Stimulated activated CD8-positive, alpha-beta memory T cell treated with anti-CD3 and anti-CD28 coated beads, Interleukin-12 subunit alpha, Interleukin-12 subunit beta, amount 100 ng/mL, for 24 hours (primary cell): ENCODE measurements around the gene MED13.

Source experiments
- DNase-seq: peaks from one replicate; pipeline ENCODE4 v3.0.0-alpha.2; 2020; ENCODE audit errors: extremely low read depth

MED13 gene

DNA sequence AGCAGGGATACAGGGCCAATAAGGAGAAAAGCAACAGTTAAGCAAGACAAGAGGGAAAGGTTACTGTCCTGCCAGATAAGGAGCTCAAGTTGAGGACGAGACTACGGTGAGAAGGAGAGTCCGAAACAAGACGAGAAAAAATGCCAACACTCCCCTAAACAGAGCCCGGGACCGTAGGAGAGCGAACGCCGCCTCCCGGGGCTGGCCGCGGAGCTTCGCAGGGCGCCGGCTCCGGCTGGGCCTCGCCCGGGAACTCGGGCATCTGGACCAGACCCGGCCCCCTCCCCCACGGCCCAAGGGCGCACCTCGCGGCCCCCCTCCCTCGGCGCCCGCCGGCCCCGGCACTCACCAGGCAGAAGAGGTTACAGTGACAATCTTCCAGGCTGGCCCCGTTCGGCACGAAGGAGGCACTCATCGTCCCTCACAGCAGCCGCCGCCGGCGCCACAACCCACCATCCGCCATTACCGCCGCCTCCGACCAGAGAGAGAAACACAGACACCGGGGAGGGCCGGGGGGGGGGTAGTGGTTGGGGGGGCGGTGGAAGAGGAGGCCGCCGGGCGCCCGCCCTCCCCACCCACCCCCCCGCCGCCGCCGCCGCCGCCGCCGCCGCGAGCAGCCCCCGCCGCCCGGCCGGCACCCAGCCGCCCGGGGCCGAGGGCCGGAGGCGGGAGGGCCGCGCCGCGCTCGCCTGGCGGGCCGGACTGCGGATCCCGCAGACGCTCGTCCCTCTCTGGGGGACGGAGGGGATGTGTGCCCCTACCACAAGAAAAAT, at the start of gene MED13:
Gene MED13 (minus strand): TSS at position 488 of the 773 bp plus-strand sequence. CDS start 73 bp downstream, at position 415.
- no peak for DNase-seq

DNA sequence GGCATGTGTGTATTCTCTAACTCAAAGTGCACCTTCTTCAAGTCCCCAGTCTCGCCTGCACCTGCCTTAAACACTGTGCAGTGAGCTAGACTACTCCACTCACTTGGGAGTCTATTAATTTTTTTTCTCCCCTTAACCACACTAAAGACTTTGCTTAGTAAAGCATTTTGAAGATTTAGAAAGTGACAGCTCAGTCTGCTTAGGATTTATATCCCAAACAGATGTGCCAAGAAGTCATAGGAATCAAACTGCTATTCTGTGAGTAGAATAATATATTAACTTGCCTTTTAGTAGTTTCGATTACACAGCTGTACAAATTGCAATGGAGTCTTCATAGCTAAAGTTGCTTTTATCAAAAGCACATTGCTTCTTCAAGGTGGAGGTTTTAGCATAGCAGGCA, 47.2 kb upstream of the MED13 start:
- DNase-seq: no peak

DNA sequence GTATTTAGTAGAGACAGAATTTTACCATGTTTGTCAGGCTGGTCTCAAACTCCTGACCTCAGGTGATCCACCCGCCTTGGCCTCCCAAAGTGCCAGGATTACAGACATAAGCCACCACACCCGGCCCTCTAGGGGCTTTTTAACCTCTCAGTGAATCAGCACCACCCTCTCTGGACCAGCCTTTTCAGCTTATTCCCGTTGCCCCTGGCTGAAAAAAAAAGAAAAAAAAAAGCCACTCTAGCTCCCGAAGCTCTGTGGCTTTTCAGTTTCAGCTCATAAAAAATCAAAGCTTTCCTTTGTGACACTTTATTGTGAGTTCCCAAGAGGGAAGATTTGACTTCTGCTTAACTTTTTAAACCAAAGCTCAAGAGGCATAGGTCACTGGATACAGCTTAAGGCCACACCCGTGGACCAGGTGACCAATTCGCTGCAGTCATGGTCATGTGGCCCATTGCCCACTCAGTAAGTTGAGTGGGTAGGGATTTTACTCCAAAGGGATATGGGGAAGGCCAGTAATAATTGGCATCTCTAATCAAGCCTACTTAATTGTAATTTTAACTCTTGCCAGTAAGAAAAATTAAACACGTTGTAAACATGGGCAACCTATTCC, 46.6 kb upstream of the MED13 start:
- DNase-seq: no peak

GRCh38 chr17:62110923-62111484, 45.9 kb upstream of the MED13 start:
- DNase-seq: no peak

DNA sequence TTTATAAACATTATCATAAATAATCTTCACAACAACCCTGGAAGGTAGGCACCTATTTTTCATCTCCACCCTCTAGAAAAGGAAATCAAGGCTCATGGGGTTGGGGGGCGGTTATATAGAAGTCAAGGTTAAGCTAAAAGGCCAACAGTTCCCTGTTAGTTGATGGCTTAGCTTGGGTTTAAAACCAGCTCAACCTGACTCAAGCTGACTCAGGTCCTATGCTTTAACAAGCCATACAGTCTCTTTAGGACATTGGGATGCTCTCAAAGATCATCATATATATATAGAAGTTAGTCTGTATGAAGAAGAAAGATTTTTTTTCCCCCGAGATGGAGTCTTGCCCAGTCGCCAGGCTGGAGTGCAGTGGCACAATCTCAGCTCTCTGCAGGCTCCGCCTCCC, 44.8 kb upstream of the MED13 start:
- DNase-seq: no peak

DNA sequence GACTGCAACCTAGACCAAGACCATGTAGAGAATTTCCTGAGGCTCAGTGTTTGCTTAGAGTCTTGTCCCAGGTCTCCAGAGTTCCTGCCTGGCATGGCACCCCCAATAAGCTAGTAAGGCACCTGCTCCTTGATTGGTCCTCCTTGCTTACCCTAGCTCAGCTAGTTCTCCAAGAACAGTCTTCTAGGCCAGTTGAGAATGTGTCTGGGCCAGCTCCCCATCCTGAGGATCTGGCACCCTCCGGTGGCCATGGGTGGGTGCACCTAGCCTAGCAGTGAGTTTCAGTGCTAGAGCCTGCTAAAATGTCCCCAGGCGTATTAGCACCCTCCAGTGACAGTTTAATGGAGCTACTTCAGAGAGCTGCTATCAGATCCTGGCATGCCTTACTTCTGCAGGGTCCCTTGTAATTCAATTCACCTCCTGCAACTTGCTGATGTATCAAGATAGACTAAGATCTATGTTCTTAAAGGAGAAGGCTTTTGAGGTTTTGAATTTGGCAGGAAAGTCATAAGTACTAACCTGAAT, 44.4 kb upstream of the MED13 start:
- no peak for DNase-seq

GRCh38 chr17:62105861-62106260, 40.8 kb upstream of the MED13 start:
- no peak for DNase-seq

DNA sequence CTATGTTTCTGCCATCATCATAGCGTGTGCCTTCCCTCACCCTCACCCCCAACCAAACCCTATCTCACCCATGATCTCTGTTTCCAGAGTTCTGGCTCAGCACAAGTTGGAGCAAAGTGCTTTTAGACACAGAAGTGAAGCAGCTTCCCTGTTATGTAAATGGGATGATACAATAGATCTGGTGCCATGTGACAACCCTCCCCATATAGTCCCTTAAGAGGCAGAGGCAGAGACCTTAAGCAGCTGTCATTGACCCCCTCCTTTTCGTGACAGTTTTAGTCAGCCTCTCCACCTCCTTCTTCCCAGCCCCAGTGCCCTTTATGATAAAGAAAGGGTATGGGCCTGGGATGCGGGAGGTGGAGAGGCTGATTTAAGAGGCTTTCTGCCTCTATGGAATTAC, 40.3 kb upstream of the MED13 start:
- no peak for DNase-seq

- no peak for DNase-seq
Observed at GRCh38 chr17:62101515-62101914, 36.4 kb upstream of the MED13 start.

DNA sequence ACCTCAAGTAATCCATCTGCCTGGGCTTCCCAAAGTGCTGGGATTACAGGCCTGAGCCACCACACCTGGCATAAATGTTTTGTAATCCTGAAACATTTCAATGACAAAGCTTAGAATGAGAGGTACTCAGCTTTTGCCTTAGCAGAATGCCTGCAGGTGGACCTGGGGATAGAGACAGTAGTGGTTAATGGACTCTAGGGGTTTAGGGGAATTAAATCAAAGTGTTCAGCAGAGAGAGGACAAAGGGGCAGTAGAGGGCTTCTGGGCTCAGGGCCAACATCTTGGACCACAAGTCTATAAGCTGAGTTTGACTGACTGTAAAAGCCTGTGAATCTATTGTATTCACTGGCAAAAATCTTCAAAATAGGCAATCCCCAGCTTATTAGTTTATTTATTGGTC, 36.0 kb upstream of the MED13 start:
- no peak for DNase-seq

DNA sequence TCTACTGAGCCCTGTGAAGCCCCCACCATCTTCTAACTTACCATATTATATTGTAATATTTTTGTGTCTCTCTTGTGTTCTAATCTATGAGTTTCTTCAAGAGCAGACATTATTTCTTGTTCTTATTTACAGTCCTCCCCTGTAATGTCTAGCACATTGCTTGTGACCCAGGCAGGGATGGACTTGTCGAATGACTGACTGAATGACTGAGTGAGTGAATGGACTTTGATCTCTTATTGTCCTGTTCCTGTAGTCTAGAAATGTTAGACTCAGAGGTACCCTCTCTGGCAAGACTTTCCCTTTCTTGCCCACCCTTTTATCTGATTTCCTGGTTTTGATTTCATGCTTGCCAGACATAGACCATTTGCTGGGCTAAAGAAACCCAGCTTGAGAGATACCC, 35.0 kb upstream of the MED13 start:
- no peak for DNase-seq

DNA sequence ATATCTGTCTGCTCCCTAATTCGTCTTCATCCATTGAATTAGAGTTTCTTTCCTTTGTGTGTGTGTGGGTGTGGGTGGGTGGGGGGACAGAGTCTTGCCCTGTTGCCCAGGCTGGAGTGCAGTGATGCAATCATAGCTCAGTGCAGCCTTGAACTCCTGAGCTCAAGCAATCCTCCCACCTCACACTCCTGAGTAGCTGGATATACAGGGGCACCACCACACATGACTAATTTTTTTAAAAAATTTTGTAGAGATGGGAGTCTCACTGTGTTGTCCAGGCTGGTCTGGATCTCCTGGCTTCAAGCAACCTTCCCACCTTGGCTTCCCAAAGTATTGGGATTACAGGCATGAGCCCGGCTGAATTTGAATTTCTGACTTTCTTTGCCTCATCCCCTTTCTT, 34.5 kb upstream of the MED13 start:
- DNase-seq: no peak

GRCh38 chr17:62098623-62099231, 33.6 kb upstream of the MED13 start:
- DNase-seq: no peak

DNA sequence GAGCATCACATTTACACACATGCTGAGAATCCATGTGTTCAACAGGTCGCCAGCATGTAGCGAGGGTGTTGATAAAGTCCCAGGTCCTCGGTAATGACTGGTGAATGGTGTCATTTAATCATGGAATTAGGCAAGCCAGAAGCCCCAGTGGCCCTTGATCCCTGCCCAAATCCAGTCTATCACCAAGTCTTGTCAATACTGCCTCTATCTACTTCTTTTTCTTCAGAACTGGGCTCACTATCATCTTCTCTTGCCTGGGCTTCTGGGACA, 31.3 kb upstream of the MED13 start:
- DNase-seq: no peak

- no peak for DNase-seq
Observed at GRCh38 chr17:62094175-62094574, 29.1 kb upstream of the MED13 start.

DNA sequence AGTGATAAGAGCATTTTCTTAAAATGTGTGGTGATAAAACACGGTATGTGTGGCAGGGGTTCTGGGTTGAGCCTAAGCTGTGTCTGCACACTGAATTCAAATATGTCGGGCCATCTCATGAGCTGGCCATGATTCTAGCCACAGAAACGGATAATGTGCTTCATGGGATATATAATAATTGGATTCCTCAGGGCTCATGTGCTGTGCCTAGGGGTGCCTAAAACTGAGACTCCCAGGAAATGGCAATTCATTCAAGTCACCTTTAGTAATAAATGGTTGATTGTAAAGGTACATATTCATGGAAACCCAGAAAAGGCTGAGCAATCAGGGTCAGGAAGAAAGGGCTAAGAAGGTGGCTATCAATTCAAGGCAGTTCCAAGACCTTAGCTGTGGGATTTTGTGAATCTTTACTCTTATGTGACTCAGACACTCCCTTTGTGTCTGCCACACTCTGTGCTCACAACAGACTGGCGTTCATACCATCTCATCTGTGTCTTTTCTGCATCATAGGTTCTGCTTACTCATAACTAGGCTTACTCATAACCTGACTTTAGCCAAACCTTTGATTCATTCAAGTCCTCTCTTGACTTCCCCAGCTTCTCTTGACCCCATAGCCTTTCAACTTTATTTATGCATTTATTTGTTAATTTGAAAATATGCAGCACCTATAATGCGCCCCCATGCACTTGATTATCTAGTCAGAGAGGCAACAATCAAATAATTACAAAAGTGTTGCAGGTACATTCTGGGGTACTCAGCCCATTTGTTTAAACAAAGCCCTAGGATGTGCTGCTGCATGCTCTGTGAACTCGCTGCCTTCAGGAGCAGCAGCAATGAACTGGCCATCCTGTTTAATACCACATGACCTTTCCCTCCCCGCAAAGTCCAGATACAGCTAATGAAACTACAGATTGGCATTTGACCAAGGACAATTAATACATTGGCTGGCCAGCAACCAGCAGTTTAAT, 28.4 kb upstream of the MED13 start:
- no peak for DNase-seq

DNA sequence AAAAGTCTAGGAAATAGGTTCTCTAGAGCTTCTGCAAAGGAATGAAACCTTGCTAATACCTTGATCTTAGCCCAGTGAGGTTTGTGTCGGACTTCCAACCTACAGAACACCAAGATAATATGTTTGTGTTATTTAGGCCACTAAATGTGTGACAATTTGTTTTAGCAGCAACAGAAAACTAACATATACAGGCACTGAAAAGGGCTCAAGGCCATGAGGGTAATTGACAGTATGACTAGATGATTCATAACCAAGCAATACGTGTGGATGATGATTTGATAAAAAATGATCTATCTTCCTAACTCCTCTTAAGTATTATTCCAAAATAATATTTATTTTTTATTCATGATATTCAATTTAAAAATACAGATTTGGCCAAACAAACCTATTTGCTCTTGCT, 27.7 kb upstream of the MED13 start:
- DNase-seq: no peak

GRCh38 chr17:62091804-62092203, 26.7 kb upstream of the MED13 start:
- no peak for DNase-seq

DNA sequence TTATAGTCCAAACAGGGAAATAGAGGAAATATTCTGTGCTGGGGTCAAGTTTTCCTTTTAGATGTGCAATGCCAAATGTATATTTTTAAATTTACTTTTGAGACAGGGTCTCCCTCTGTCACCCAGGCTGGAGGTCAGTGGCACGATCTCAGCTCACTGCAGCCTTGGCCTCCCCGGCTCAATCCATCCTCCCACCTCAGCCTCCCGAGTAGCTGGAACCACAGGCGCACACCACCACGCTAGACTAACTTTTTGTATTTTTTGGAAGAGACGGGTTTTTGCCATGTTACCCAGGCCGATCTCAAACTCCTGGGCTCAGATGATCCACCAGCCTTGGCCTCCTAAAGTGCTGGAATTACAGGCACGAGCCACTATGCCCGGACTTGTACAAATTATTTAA, 25.8 kb upstream of the MED13 start:
- DNase-seq: no peak

GRCh38 chr17:62090021-62090824, 25.1 kb upstream of the MED13 start:
- no peak for DNase-seq

- no peak for DNase-seq
Observed at GRCh38 chr17:62089334-62089733, 24.3 kb upstream of the MED13 start.
